ENCODE results near the gene SPOCD1. TPM values are rescaled to one million over a fixed set of nuclear protein-coding genes. Genes with fewer than 3 reads are reported as not detected.

Gene SPOCD1
- total RNA-seq, 1 donor from 2014 or later: 4.1 TPM

DNA sequence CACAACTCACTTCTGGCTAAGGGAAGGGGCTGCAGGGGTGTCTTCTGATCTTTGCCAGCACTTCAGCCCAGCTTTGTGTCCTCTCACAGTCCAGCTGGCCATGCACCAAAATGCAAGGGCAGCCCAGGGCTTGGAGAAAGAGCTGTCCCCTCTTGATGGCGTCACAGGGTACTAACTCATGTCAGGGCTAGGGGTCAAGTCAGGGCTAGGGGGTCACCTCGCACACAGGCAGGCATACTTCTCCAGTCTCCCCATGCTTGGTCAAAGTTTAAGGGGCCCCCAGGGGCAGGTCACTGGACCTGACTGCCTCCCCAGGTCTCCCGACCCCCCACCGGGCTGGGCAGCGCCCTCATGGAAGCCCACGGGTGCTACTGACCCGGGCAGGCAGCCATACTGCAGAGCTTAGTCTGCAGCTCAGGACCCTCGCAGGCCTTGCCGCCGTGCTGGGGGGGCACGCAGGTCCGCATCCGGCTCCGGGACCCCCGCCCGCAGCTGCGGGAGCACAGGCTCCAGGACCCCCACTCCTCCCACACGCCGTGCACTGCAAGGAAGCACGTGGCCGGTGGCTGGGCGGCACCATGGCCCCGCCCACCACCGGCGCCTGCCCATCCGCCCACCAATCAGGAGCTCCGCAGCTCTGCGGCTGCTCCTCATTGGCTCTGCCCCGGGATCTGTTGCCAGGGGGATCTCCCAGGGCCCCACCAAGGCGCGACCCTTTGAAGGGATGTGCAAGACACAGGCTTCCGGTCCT is 73.2 kb downstream of the SPOCD1 start:
- DNase-seq (ENCODE audit: low spot score): no peak

Other genes starting within 250 kb of the SPOCD1 start
- 371 TPM for gene TINAGL1, start 239.5 kb downstream of the SPOCD1 start, total RNA-seq (ENCODE audit: insufficient read depth, low replicate concordance)
- gene HCRTR1, start 198.3 kb downstream of the SPOCD1 start, total RNA-seq (ENCODE audit: insufficient read depth, low replicate concordance): 6.7 TPM
- 57.3 TPM for gene PEF1, start 171.1 kb downstream of the SPOCD1 start, total RNA-seq (ENCODE audit: insufficient read depth, low replicate concordance)
- 570 TPM for gene COL16A1, start 112.0 kb downstream of the SPOCD1 start, total RNA-seq (ENCODE audit: insufficient read depth, low replicate concordance)
- gene ADGRB2, start 51.7 kb downstream of the SPOCD1 start, total RNA-seq (ENCODE audit: insufficient read depth, low replicate concordance): 13.2 TPM
- gene PTP4A2, start 122.3 kb upstream of the SPOCD1 start, total RNA-seq (ENCODE audit: insufficient read depth, low replicate concordance): 544 TPM
- 59.0 TPM for gene KHDRBS1, start 197.8 kb upstream of the SPOCD1 start, total RNA-seq (ENCODE audit: insufficient read depth, low replicate concordance)

All from umbilical cord (tissue), 2 donors.